ENCODE data around the gene FOXE1. TPM values are rescaled to one million over a fixed set of nuclear protein-coding genes. Genes with fewer than 3 reads are reported as not detected.

The FOXE1 gene
- total RNA-seq, 1 experiment from 2014 or later = not detected

DNA sequence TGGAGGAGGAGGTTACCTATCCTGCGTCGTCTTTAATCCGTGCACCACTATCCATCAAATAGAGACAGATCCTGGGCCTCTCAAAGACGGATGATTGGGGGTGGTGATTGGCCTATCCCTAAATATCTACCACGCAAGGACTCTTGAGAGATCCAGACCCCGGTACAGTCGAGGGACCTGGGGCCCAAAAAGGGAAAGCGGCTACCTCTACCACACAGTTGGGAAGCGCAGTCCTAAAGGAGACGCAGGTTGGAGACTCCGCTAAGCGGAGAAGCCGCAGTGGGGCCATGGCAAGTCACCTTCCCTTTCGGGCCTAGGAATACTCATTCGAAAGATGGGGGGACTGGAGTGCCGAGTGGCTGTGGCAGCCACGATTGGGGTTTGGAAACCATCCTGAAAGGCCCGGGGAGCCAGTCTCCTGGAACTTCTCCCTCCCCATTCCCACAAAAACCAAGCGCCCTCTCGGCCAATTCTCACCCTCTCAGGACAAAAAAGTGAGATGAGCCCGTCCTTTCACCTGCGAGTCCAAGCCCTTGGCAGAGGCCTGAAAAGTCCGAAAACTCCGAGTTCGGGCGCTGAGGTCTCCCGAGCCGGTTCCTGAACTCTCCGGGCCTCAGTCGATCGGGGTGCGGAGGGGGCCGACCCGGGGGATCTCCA, 499 bp upstream of the FOXE1 start:
- Histone ChIP-seq H3K4me3 (no peak overlapping the region), H3K4me1 (no peaks in the 10 kb centered on the region), H3K36me3 (no peaks in the 10 kb centered on the region), H3K27me3 (no peaks in the 10 kb centered on the region), H3K27ac (no peak overlapping the region), H3K9me3 (replicated peaks) (0 out of 2 replicates have a peak, but pooled peaks cover 3% of the 10 kb centered on the region)
- no peak for DNase-seq

DNA sequence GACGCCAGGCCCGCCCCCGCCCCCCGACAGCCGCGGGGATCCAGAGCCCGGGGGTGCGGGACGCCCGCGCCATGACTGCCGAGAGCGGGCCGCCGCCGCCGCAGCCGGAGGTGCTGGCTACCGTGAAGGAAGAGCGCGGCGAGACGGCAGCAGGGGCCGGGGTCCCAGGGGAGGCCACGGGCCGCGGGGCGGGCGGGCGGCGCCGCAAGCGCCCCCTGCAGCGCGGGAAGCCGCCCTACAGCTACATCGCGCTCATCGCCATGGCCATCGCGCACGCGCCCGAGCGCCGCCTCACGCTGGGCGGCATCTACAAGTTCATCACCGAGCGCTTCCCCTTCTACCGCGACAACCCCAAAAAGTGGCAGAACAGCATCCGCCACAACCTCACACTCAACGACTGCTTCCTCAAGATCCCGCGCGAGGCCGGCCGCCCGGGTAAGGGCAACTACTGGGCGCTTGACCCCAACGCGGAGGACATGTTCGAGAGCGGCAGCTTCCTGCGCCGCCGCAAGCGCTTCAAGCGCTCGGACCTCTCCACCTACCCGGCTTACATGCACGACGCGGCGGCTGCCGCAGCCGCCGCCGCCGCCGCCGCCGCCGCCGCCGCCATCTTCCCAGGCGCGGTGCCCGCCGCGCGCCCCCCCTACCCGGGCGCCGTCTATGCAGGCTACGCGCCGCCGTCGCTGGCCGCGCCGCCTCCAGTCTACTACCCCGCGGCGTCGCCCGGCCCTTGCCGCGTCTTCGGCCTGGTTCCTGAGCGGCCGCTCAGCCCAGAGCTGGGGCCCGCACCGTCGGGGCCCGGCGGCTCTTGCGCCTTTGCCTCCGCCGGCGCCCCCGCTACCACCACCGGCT, 1.0 kb downstream of the FOXE1 start:
- no peaks in the 10 kb centered on the region for H3K27me3 ChIP-seq
- no peak for DNase-seq
- no peaks in the 10 kb centered on the region for H3K4me1 ChIP-seq
- H3K27ac ChIP-seq = no peak overlapping the region
- H3K36me3 ChIP-seq = no peaks in the 10 kb centered on the region
- H3K4me3 ChIP-seq = no peak overlapping the region
- H3K9me3 ChIP-seq (replicated peaks) = 0 out of 2 replicates have a peak, but pooled peaks cover 3% of the 10 kb centered on the region

DNA sequence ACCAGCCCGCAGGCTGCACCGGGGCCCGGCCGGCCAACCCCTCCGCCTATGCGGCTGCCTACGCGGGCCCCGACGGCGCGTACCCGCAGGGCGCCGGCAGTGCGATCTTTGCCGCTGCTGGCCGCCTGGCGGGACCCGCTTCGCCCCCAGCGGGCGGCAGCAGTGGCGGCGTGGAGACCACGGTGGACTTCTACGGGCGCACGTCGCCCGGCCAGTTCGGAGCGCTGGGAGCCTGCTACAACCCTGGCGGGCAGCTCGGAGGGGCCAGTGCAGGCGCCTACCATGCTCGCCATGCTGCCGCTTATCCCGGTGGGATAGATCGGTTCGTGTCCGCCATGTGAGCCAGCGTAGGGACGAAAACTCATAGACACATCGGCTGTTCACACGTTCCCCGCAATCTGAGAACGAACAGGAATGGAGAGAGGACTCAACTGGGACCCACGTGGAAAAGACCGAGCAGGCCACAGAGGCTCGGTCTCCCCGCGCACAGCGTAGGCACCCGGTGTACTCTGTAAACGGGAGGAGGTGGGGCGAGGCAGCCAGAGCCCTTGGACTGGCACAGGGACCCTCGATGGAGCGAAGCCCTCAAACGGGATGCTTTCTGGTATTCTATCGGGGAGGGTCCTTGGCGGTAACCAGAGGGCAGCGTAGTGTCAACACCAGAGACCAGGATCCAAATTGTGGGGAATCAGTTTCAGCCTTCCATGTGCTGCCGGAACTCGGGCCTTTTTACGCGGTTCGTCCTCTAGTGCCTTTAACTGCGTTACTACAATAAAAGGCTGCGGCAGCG, 1.9 kb downstream of the FOXE1 start:
- Histone ChIP-seq H3K4me3 (no peak overlapping the region), H3K36me3 (no peaks in the 10 kb centered on the region), H3K27me3 (peaks cover 2% of the 10 kb centered on the region), H3K27ac (no peak overlapping the region), H3K9me3 (replicated peaks) (0 out of 2 replicates have a peak, but pooled peaks cover 3% of the 10 kb centered on the region), H3K4me1 (no peaks in the 10 kb centered on the region)
- no peak for DNase-seq

DNA sequence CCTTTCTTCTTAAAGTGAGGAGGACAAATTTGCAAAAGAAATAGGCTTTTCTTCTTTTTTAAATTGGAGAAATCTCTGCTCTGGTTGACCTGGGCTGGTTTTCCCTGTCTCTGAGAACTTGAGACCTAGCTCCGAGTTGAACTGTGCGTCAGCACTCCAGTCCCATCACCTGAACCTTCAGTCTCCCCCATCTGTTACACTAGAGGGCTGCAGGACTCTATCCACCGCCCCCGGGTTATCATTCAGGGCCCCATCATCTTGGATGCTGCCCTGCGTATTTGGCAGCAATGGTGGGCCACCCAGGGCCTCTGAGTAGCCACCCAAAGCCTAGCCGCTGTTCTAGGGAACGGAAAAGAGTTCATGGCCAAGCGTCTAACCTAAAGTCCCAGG, 2.5 kb downstream of the FOXE1 start:
- H3K4me1 ChIP-seq = peaks cover 5% of the 10 kb centered on the region
- H3K36me3 ChIP-seq = no peaks in the 10 kb centered on the region
- no peak overlapping the region for H3K4me3 ChIP-seq
- H3K27ac ChIP-seq = no peak overlapping the region
- no peak for DNase-seq
- peaks cover 6% of the 10 kb centered on the region for H3K27me3 ChIP-seq
- 0 out of 2 replicates have a peak, but pooled peaks cover 3% of the 10 kb centered on the region for H3K9me3 ChIP-seq (replicated peaks)

DNA sequence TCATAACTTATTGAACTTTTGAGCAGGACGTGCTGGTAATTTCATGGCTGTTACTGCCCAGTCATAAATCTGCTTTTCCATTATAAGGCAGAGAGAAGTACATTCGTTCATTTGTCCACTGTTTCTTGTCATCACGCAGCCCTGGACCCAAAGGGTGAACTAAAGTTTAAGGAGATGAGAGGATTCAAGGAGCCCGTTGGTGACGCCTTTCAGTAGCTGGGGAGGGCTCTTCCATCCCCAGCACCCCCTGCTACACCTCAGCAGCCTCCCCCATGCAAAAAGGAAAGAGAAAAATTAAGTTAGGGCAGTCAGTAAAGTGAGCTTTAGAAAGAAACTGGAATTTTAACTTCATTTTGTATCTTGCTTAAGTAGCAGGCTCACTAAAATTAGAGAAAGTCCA, 2.9 kb downstream of the FOXE1 start:
- Histone ChIP-seq H3K4me1 (peaks cover 8% of the 10 kb centered on the region), H3K27me3 (peaks cover 6% of the 10 kb centered on the region), H3K27ac (no peak overlapping the region), H3K36me3 (no peaks in the 10 kb centered on the region), H3K4me3 (no peak overlapping the region), H3K9me3 (replicated peaks) (0 out of 2 replicates have a peak, but pooled peaks cover 3% of the 10 kb centered on the region)
- no peak for DNase-seq

DNA sequence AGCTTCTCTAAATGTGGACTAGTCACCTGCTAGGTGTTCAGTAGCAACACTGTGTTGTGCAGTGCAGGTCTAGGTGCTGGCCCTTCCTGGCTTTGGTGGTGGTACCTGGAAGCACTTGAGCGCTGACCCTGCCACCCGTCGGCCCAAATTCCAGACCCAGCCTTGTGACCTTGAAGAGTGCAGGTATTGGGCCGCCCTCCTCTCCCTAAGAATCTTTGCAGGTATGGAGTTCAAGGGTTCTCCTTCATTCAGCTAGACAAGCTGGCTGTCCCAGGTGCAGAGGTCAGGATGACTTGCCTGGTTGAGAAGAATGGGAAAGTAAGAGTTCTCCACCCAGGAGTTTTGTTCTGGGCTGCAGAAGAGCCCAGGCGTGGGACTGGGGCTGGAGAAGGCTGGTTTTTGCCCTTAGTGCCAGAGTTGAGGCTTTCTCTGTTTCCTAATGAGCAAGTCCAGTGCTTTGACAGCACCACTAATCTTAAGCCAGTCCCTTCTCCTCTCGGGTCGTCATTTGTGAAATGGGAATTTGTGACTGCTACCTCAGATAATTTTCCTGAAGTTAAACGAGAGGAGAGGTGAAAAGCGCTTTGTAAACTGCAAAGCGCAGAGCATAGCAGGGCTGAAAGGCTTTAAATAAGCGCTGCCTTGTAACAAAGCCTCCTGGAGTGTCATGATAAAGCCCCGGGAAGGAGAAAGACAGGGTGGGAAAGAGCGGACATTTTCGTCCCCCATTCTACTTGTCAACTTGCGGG, 4.0 kb downstream of the FOXE1 start:
- DNase-seq = no peak
- H3K27me3 ChIP-seq = peaks cover 6% of the 10 kb centered on the region
- no peaks in the 10 kb centered on the region for H3K36me3 ChIP-seq
- peaks cover 8% of the 10 kb centered on the region for H3K4me1 ChIP-seq
- 0 out of 2 replicates have a peak, but pooled peaks cover 3% of the 10 kb centered on the region for H3K9me3 ChIP-seq (replicated peaks)
- no peak overlapping the region for H3K4me3 ChIP-seq
- no peak overlapping the region for H3K27ac ChIP-seq

DNA sequence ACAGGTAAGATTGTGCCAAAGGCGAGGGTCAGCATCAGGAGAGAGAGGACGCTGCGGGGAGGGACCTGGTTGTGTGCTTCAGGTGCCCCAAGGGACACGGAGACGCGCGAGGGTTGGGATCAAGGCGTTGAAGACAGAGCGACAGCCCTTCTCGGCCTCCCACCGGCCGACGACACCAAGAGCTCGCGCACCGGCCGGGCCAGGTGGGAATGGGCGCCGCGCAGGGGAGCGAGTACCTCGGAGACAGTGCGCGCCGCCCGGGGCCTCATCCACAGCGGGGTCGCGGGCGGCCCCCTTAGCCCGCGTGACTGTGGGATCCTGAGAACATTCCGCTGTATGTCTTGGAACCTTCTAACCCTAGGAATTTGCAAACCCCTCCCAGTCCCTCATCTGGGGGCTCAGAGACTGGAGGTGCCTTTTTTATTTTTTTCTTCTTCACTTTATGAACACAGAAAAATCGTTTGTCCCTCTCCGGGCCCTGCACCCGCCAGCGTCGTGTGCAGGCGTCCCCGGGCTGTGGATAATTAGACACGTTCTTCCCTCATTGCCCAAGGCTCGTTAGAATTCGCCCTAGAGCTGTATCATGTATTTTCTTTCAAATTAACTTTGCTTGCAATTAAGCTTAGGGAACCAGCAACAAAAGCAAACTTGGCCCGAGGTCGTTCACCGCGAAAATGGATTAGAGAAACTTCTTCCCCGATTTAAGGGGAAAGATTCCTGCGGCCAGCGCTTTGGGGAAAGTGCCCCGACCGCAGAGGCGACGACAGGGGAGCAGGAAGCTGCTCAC, 4.8 kb downstream of the FOXE1 start:
- H3K9me3 ChIP-seq (replicated peaks) = 0 out of 2 replicates have a peak, but pooled peaks cover 3% of the 10 kb centered on the region
- H3K27ac ChIP-seq = no peak overlapping the region
- H3K36me3 ChIP-seq = no peaks in the 10 kb centered on the region
- H3K4me3 ChIP-seq = no peak overlapping the region
- peaks cover 8% of the 10 kb centered on the region for H3K4me1 ChIP-seq
- DNase-seq = no peak
- peaks cover 6% of the 10 kb centered on the region for H3K27me3 ChIP-seq

DNA sequence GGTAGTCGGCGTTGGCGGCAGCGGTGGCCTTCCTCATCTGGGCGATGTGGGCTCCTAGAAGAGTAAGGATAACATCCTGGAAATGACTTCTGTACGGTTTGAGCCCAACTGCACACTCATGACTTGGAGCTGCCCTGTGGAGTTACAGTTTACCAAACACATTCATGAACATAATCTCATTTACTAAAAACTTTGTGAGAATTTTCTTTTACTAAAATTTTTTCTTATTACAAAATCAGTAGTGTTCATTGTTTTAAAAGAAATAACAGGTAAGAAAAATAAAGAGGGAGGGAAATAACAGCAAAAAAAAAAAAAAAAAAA, 5.3 kb downstream of the FOXE1 start:
- Histone ChIP-seq H3K27me3 (peaks cover 6% of the 10 kb centered on the region), H3K9me3 (replicated peaks) (0 out of 2 replicates have a peak, but pooled peaks cover 3% of the 10 kb centered on the region), H3K36me3 (no peaks in the 10 kb centered on the region), H3K27ac (no peak overlapping the region), H3K4me3 (no peak overlapping the region), H3K4me1 (peaks cover 8% of the 10 kb centered on the region)
- DNase-seq = no peak

DNA sequence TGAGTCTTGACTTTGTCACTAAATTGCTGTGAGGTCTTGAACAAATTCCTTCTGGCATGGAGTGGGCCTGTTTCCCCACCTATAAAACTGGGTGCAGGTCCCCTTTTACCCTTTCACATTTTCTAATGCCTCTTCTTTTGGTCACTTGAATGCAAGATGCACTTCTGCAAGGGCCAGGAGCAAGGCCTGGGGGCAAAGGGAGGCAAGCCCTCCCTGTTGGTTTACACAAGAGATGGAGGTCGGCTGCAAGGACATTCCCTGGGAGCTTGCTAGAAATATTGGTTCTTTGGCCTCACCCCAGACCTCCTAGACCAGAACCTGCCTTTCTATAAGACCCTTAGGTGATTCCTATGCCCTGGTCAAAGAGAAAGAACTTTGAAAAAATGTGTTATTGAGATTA, 5.8 kb downstream of the FOXE1 start:
- 0 out of 2 replicates have a peak, but pooled peaks cover 3% of the 10 kb centered on the region for H3K9me3 ChIP-seq (replicated peaks)
- no peak overlapping the region for H3K4me3 ChIP-seq
- no peak overlapping the region for H3K27ac ChIP-seq
- peaks cover 8% of the 10 kb centered on the region for H3K4me1 ChIP-seq
- no peaks in the 10 kb centered on the region for H3K36me3 ChIP-seq
- no peak for DNase-seq
- peaks cover 6% of the 10 kb centered on the region for H3K27me3 ChIP-seq

DNA sequence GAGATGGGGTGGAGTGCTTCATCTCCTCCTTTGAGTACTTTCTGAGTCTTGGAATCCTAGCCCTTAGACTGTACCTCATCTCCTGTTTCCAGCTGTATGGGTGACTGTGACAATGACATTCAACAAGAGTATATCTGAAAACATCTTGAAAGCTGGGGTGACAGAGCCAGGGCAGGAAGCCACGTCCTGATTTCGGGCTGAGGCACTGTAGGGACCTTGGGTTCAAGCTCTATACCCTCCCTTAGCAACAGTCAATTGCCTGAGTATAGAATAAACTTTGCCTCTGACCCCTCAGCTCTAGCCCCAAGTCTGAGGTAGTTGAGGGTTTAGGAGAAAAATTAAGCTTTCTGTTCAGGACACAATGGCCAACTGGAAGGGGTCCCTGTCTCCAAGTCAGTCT, 6.3 kb downstream of the FOXE1 start:
- H3K36me3 ChIP-seq = no peaks in the 10 kb centered on the region
- H3K4me3 ChIP-seq = no peak overlapping the region
- H3K27me3 ChIP-seq = peaks cover 6% of the 10 kb centered on the region
- H3K27ac ChIP-seq = no peak overlapping the region
- DNase-seq = no peak
- 0 out of 2 replicates have a peak, but pooled peaks cover 3% of the 10 kb centered on the region for H3K9me3 ChIP-seq (replicated peaks)
- peaks cover 8% of the 10 kb centered on the region for H3K4me1 ChIP-seq

DNA sequence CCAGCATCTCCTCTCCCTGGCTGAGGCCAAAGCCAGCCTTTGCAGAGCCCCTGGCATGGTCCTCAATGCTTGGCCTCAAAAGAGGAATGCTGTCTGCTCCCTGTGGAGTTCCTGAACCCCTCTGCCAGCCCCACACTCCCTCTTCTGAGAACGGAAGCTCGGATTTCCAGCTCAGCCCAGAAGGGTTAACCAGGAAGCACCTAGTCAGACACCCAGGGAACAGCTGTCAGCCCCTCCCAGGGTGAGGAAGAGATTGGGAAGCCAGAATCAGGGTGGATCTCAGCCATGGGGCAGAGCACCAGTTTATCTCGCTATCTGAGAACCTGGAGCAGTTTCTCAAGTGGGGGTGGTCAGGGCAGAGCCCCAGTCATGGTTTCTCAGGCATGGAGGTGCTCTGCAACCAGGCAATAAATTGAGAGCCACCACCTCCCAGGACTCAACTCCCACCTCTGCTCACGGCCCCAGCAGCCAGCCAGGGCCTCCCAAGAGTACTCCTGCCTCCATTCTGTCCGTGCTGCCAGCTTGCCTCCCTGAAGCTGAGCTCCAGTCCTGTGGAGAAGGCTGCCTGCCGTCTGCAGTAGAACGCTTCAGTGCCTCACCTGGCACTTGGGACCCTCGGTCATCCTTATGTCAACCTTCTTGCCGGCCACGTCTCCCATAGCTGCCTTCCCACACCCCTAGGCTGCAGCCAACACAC, 7.6 kb downstream of the FOXE1 start:
- H3K27me3 ChIP-seq = peaks cover 8% of the 10 kb centered on the region
- no peaks in the 10 kb centered on the region for H3K9me3 ChIP-seq (replicated peaks)
- H3K27ac ChIP-seq = no peak overlapping the region
- DNase-seq = peak; percentile 58 to 71
- H3K4me1 ChIP-seq = peaks cover 8% of the 10 kb centered on the region
- no peak overlapping the region for H3K4me3 ChIP-seq
- H3K36me3 ChIP-seq = no peaks in the 10 kb centered on the region

DNA sequence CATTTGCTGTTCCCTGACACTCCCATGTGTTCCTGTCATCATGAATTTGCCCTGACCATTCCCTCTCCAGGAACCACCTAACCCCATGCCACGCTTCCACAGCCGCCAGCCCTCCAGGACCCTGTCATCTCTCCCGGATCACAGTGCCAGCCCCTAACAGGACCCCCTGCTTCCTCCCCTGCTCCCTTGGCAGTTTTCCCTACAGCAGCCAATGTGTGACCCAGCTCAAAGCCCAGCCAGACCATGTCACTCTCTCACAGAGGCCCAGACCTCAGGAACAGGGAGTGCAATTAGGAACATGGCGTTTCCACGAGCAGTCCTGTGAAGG, 8.1 kb downstream of the FOXE1 start:
- H3K9me3 ChIP-seq (replicated peaks) = no peaks in the 10 kb centered on the region
- H3K27me3 ChIP-seq = peaks cover 8% of the 10 kb centered on the region
- no peak overlapping the region for H3K4me3 ChIP-seq
- H3K36me3 ChIP-seq = no peaks in the 10 kb centered on the region
- peaks cover 8% of the 10 kb centered on the region for H3K4me1 ChIP-seq
- no peak overlapping the region for H3K27ac ChIP-seq
- no peak for DNase-seq

DNA sequence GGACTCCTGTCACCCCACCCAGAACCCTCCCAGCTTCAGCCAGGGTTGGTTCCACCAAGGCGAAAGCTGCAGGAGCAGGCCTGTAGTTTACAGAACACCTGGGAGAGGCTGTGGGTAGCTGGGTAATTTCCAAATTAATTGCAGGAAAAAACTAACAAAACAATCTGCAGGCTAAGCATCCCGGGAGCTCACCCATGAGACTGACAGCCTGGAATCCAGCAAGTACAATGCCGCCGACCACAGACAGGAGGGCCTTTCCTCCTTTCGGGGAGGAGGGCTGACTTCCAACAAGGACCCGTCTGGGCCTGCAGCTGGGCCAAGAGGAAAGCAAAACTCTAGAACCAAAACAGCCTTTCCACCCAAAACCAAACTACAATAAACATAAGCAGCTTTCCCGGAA, 10.3 kb downstream of the FOXE1 start:
- H3K4me1 ChIP-seq = peaks cover 8% of the 10 kb centered on the region
- H3K27ac ChIP-seq = no peak overlapping the region
- no peak for DNase-seq
- peaks cover 8% of the 10 kb centered on the region for H3K27me3 ChIP-seq
- H3K4me3 ChIP-seq = no peak overlapping the region
- H3K9me3 ChIP-seq (replicated peaks) = no peaks in the 10 kb centered on the region
- H3K36me3 ChIP-seq = no peaks in the 10 kb centered on the region

Data from SJCRH30 (cell line).